K562 (cell line): ENCODE results near the gene RUNX3. TPM values are rescaled to one million over a fixed set of nuclear protein-coding genes. Genes with fewer than 3 reads are reported as not detected.
A peak's percentile ranks its signal among the peaks of the same experiment; 100 is the strongest.

ENCODE experiments used
- CHCHD3 ChIP-seq: fragments of 250-450 bp; sonication (Bioruptor Pico); IDR thresholded peaks from 2 replicates; pipeline ENCODE4 v2.1.2; 2022; ENCODE audit warnings: mild to moderate bottlenecking
- CHD4 ChIP-seq: fragments of 200-600 bp; sonication (generic); IDR thresholded peaks from 3 replicates; pipeline ENCODE4 v1.6.1; 2012; ENCODE audit warnings: low read depth, mild to moderate bottlenecking, mixed read lengths, low read length, inconsistent platforms; ENCODE audit not compliant: insufficient read depth, insufficient replicate concordance, poor library complexity, severe bottlenecking
- CREB1 ChIP-seq, 2 experiments: sonication (generic) in 1 of 2; formaldehyde crosslinking in 1 of 2; IDR thresholded peaks; 2 replicates each; pipeline versions ENCODE4 v1.6.1 to v1.8.0; 2012 to 2022; ENCODE audit warnings: inconsistent platforms in 1 of 2, mild to moderate bottlenecking in 1 of 2, missing genetic modification reagents in 1 of 2, moderate library complexity in 1 of 2
- E2F3 ChIP-seq: fragments of 250-450 bp; sonication (Bioruptor Pico); IDR thresholded peaks from 2 replicates; pipeline ENCODE4 v1.4.0; 2020; ENCODE audit warnings: mild to moderate bottlenecking
- IFI16 ChIP-seq: fragments of 250-450 bp; sonication (Bioruptor Pico); IDR thresholded peaks from 2 replicates; pipeline ENCODE4 v2.1.2; 2022; ENCODE audit warnings: mild to moderate bottlenecking, inconsistent platforms
- ILF3 ChIP-seq: fragments of 450-650 bp; IDR thresholded peaks from 2 replicates; pipeline ENCODE4 v1.6.1; 2018; ENCODE audit warnings: antibody characterized with exemption, mild to moderate bottlenecking, moderate library complexity, borderline replicate concordance
- IRF9 ChIP-seq: fragments of 450-650 bp; IDR thresholded peaks from 2 replicates; pipeline ENCODE4 v1.6.1; 2016; ENCODE audit warnings: missing biosample characterization, missing genetic modification characterization
- MAFF ChIP-seq: IDR thresholded peaks from 2 replicates; pipeline ENCODE4 v1.6.1; 2012; ENCODE audit warnings: low read length, improper control_type of control experiment
- MTF1 ChIP-seq: fragments of 250-450 bp; sonication (Bioruptor Pico); IDR thresholded peaks from 2 replicates; pipeline ENCODE4 v1.9.0; 2021; ENCODE audit warnings: moderate library complexity, mild to moderate bottlenecking, inconsistent platforms, borderline replicate concordance
- NCOA4 ChIP-seq: fragments of 450-650 bp; IDR thresholded peaks from 2 replicates; pipeline ENCODE4 v1.6.1; 2018; ENCODE audit warnings: mild to moderate bottlenecking; ENCODE audit not compliant: partially characterized antibody
- OTX1 ChIP-seq: fragments of 450-650 bp; formaldehyde crosslinking; IDR thresholded peaks from 2 replicates; pipeline ENCODE4 v1.4.0; 2022; ENCODE audit warnings: mild to moderate bottlenecking
- PML ChIP-seq: IDR thresholded peaks from 2 replicates; pipeline ENCODE4 v1.6.1; 2012; ENCODE audit warnings: low read length, inconsistent platforms
- POLR2AphosphoS5 ChIP-seq: IDR thresholded peaks from 2 replicates; pipeline ENCODE4 v1.6.1; 2011; ENCODE audit warnings: mild to moderate bottlenecking, low read depth, low read length, moderate library complexity; ENCODE audit not compliant: control insufficient read depth, insufficient read depth
- POLR2B ChIP-seq: fragments of 450-650 bp; IDR thresholded peaks from 2 replicates; pipeline ENCODE4 v1.6.1; 2018; ENCODE audit warnings: low read depth; ENCODE audit not compliant: partially characterized antibody
- SAFB ChIP-seq: fragments of 200-400 bp; formaldehyde crosslinking; IDR thresholded peaks from 2 replicates; pipeline ENCODE4 v1.6.1; 2017; ENCODE audit warnings: low read depth, low read length, borderline replicate concordance
- SREBF1 ChIP-seq: fragments of 150-350 bp; IDR thresholded peaks from 2 replicates; pipeline ENCODE4 v1.6.1; 2014; ENCODE audit warnings: antibody characterized with exemption, low read depth, low read length, borderline replicate concordance
- TCF7 ChIP-seq: sonication (generic); IDR thresholded peaks from 2 replicates; pipeline ENCODE4 v1.6.1; 2016; ENCODE audit warnings: antibody characterized with exemption, borderline replicate concordance
- TRIM24 ChIP-seq, 2 experiments: fragments of 450-650 bp; IDR thresholded peaks; 2 replicates each; pipeline ENCODE4 v1.6.1; 2016
- ZBED1 ChIP-seq: IDR thresholded peaks from 2 replicates; pipeline ENCODE4 v1.6.1; 2014
- ZBTB9 ChIP-seq: fragments of 450-650 bp; formaldehyde crosslinking; IDR thresholded peaks from 2 replicates; pipeline ENCODE4 v1.4.0; 2020; ENCODE audit warnings: mild to moderate bottlenecking, moderate library complexity
- ZC3H11A ChIP-seq: IDR thresholded peaks from 2 replicates; pipeline ENCODE4 v1.6.1; 2012; ENCODE audit warnings: low read depth, low read length, improper control_type of control experiment
- ZFP1 ChIP-seq: fragments of 450-650 bp; formaldehyde crosslinking; IDR thresholded peaks from 2 replicates; pipeline ENCODE4 v1.4.0; 2020; ENCODE audit warnings: mild to moderate bottlenecking, mixed read lengths
- ZNF197 ChIP-seq: fragments of 200-800 bp; sonication (Bioruptor generic); IDR thresholded peaks from 2 replicates; pipeline ENCODE4 v1.6.1; 2016; ENCODE audit warnings: low read depth, missing genetic modification characterization, missing compliant biosample characterization
- ZNF3 ChIP-seq: fragments of 250-450 bp; sonication (Bioruptor Pico); IDR thresholded peaks from 2 replicates; pipeline ENCODE4 v1.5.0; 2021; ENCODE audit warnings: mild to moderate bottlenecking, moderate library complexity
- ZNF445 ChIP-seq: fragments of 250-450 bp; sonication (Bioruptor Pico); IDR thresholded peaks from 2 replicates; pipeline ENCODE4 v1.4.0; 2020; ENCODE audit warnings: low read depth, mild to moderate bottlenecking, moderate library complexity
- ZNF707 ChIP-seq: fragments of 250-450 bp; sonication (Bioruptor Pico); conservative IDR thresholded peaks from 2 replicates; pipeline ENCODE4 v1.8.0; 2022; ENCODE audit warnings: inconsistent platforms, mild to moderate bottlenecking, moderate library complexity
- polyA plus RNA-seq, 8 experiments: library from polyadenylated mRNA; depleted of rRNA in 4 of 8; stranded (reverse) in 5 of 8; unstranded in 3 of 8; fragments of >200 nt; fragmentation: Nextera tagmentation in 2 of 8; fragmentation: Illumina TruSeq in 1 of 8; extraction: Ambion mirVana in 2 of 8; extraction: Trizol in 1 of 8; gene quantifications; 2 replicates each; pipeline versions ENCODE4 v1.2.1 to v1.2.3, GENCODE V29; 2011 to 2014; ENCODE audit warnings: inconsistent platforms in 1 of 8, missing spikeins in 1 of 8
- total RNA-seq, 7 experiments: library from RNA; depleted of rRNA in 6 of 7; stranded (reverse); fragments of >200 nt in 6 of 7; fragmentation: Illumina TruSeq in 2 of 7; extraction: Trizol in 2 of 7; gene quantifications; 2 replicates each; pipeline versions ENCODE4 v1.2.1 to v1.2.3, GENCODE V29; 2011 to 2021; ENCODE audit warnings: low replicate concordance in 1 of 7
- TF ChIP-seq, protein P1 (sequence below): fragments of 450-650 bp; conservative IDR thresholded peaks from 2 replicates; pipeline ENCODE4 v1.6.1; 2016; ENCODE audit warnings: missing genetic modification characterization, low read depth, mild to moderate bottlenecking, control low read depth, missing compliant biosample characterization

The RUNX3 gene
- total and polyA plus RNA-seq, 9 of the 15 experiments (the other 6 are each of a cell fraction or from before 2014, with no cell fraction given): 0.01 to 0.64 (median 0.09) TPM

GRCh38 chr1:24966724-24967346 is 36.8 kb upstream of the RUNX3 start (continued):
- no peak for TF ChIP-seq E2F3
- no peak for TF ChIP-seq ZNF3
- TF ChIP-seq ZNF197 (CRISPR knock-in tag): no peak
- TF ChIP-seq OTX1 (CRISPR knock-in tag): no peak
- no peak for TF ChIP-seq PML
- TF ChIP-seq MTF1 (CRISPR knock-in tag): no peak
- TF ChIP-seq SREBF1: no peak
- TF ChIP-seq SAFB: no peak
- no peak for TF ChIP-seq IFI16 (CRISPR knock-in tag)
- no peak for TF ChIP-seq CHCHD3 (CRISPR knock-in tag)
- TF ChIP-seq ZNF707 (CRISPR knock-in tag): no peak
- no peak for TF ChIP-seq ZC3H11A
- TF ChIP-seq POLR2AphosphoS5: no peak
- no peak for TF ChIP-seq ZNF445 (CRISPR knock-in tag)
- TF ChIP-seq TCF7: no peak
- TF ChIP-seq POLR2B: no peak
- TF ChIP-seq ZBED1: no peak
- peak; percentile 9; the same call in 1 of the 2 replicates for TF ChIP-seq MAFF
- no peak for TF ChIP-seq ZFP1 (CRISPR knock-in tag)
- TF ChIP-seq, protein P1, sequence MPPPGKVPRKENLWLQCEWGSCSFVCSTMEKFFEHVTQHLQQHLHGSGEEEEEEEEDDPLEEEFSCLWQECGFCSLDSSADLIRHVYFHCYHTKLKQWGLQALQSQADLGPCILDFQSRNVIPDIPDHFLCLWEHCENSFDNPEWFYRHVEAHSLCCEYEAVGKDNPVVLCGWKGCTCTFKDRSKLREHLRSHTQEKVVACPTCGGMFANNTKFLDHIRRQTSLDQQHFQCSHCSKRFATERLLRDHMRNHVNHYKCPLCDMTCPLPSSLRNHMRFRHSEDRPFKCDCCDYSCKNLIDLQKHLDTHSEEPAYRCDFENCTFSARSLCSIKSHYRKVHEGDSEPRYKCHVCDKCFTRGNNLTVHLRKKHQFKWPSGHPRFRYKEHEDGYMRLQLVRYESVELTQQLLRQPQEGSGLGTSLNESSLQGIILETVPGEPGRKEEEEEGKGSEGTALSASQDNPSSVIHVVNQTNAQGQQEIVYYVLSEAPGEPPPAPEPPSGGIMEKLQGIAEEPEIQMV: no peak
- TF ChIP-seq CREB1 (IDR thresholded peaks at IDR 0.05): peak; percentile 49; the same call in 1 of the 2 replicates
- TF ChIP-seq CREB1 (CRISPR knock-in tag; IDR thresholded peaks at IDR 0.05): peak; percentile 57; the same call in 1 of the 2 replicates
- no peak for TF ChIP-seq ZBTB9 (CRISPR knock-in tag)
- no peak for TF ChIP-seq CHD4
- TF ChIP-seq NCOA4: no peak
- peak; percentile 71 to 80 for TF ChIP-seq TRIM24 (IDR thresholded peaks at IDR 0.05)
- no peak for TF ChIP-seq IRF9 (tag)
- no peak for TF ChIP-seq ILF3
